Kidney glomerular epithelial cell (primary cell): ENCODE measurements around the gene AUTS2.

ENCODE experiments used
- DNase-seq: peaks from one replicate; lab custom pipeline; 2025; lab: John Stamatoyannopoulos, UW

The AUTS2 gene

DNA sequence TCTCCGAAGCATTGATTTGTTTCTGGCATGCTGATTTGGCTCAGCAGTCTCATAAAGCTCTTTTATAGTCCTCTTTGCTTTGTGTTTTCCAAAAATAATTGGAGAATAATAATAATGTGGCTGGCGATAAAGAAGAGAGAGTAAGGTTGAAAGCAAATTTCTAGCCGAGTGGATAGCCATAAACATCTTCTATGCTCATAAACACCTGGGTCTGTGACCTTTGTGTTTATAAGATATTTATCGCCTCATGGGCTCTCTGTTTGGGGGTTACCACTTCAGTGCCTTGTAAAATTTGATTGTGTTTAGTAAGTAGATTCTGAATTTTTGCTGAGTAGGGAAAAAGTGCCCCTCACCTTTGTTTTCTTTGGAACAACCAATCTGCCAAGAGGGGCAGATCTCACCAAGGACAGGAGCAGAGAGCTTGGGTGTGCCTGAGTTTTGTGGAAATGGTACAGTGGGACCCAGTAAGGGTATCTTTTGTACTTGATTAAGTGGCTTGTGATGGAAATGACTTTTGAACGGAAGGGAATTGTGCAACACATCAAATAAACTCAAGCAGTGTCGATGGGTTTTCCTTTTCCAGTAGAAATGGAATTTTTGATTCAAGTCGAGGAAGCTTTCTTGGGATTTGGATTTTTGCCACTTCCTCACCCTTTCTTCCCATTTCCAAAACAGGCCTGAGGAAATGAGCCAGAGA, 220.5 kb downstream of the AUTS2 start:
- DNase-seq = no peak

DNA sequence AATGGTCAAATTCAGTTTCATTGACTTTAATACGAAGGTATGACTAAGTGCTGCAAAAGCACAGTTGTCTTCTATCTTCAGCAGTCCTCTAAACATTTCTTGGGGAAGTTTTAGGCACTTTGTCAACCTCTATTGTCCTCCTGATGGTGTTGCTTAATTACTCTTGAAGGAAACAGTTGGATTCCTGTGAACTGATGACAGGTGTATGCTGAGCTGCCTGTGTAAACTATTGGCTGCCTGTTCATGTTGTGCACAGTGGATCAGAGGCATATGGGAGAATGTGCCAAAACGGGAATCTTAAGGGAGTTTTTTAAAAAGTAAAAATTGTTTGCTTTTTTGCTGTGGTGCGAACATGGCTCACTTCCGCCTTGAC, 221.0 kb downstream of the AUTS2 start:
- DNase-seq = no peak

DNA sequence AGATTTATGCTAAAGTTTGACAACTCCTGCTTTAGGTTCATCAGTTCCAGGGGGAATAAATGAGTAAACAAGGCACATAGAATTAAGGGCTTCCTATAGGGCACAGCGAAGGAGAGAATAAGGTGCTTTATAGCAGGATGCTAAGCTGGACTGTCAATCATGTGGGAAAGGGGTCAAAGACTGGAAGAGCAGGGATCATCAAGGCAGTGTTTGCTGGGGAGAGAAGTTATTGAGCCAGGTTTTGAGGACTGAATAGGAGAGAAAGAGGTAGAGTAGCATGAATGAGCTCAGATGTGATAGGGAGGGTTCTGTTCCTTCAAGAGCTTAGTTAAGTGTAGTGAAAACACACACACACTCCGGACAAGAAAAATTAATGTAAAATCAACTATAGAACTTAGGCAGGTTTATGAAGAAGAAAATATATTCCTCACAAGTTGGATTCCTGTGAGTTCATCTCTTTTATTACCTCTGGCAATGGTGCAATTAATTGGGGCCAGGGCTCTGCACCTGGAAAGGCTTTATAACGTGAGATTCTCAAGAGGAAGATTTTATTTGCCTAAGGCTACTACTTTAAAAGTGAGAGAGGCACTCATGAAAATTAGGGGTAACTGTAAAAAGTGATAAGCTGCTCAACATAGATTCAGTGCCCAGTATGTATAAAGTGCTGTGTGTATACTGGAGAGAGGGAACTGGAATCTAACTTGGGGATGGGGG, 222.4 kb downstream of the AUTS2 start:
- DNase-seq = no peak

DNA sequence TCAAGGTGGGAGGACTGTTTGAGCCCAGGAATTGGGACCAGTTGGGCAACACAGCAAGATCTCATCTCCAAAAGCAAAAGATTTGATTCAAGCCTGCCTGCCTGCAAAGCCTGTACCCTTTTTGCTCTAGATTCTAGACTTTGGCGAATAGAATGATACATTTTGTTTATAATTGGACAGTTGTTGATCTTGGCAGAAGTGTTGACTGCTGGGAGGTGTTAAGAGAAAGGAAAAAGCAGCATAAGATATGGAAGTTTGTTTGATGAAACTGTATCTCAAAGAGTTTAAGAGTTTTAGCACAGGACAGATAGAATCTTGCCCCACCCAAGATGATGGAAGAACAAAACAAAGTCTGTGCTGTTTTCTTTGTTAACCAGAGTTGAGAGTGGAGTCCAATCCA, 224.1 kb downstream of the AUTS2 start:
- no peak for DNase-seq

DNA sequence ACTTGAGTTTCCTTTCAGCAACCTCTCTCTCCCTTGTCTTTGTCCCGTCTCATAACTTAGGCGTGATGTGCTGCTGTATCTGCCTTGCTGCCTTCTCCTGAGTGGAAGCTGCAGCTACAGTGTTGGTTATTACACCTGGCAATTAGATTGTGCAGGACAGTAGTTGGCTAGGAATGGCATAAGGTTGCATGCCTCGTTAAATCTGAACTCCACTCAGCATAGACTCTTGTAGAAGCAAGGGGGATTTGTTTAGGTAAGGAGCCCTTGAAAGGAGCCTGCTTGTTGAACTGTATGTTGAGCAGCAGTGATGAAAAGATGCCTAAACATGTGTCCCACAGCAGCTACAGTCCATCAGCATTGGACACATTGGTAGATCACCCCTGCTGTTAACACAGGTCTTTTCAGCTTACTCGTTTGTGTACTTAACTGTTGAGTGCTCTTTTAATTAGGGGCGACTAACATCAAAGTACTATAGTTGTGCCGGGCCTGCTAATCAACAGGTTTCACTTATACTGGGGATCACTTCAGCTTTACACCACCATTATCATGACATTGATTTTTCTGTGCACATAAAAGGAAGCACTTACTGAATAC, 225.0 kb downstream of the AUTS2 start:
- DNase-seq = no peak

DNA sequence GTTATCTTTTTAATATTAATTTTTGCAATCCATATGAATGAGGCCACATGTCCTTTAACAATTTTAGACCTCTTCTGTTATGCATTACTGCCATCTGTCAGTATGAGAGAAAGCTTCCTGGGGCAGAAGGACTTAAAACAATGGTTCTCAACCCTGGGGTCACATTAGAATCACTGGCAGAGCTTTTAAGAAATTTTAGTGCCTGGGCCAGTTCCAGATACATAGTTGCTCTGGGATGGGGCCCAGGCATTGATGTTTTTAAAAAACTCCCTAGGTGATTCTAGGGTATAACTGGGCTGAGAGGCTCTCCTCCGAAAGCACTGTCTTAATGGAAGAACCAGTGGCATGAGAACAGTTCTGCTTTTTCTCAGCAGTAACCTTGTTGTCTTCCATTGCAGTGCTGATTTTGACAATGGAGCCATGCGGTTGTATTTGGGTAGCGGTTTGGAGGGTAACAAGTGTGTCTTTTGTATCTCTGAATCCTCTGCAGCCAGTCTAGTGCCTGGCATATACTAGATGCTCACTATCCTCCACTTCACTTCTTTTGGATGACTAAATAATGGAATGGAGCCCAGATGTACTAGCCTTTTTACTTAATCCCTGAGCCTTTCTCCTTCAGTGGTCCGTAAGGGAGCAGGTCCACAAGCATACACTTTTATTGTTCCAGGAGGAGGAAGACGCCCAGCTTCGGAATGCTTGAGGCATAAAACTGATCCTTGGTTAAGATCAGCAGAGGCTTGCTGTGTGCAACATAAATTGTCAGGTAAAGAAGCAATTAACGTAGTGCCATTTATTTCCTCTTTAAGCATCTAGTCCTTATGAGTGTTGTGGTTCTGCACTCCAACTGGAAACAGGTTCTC, 227.1 kb downstream of the AUTS2 start:
- no peak for DNase-seq

DNA sequence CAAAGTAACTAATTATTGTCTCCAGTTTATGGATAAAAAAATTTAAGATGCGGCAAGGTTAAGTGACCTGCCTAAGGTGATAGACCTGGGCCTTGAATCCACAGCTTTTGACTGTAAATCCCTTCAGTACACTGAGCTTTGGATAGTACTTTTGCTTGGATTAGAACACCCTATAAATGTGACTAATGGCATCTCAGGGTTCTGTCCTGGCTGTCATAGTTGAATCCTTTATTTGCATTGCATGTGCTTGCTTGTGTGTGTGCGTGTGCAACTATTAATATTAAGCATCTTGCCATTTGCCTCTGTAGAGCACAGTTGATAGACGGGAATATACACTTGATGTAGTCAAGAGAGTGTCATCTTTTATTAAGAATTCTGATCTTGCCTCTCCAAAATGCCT, 228.0 kb downstream of the AUTS2 start:
- DNase-seq = no peak

DNA sequence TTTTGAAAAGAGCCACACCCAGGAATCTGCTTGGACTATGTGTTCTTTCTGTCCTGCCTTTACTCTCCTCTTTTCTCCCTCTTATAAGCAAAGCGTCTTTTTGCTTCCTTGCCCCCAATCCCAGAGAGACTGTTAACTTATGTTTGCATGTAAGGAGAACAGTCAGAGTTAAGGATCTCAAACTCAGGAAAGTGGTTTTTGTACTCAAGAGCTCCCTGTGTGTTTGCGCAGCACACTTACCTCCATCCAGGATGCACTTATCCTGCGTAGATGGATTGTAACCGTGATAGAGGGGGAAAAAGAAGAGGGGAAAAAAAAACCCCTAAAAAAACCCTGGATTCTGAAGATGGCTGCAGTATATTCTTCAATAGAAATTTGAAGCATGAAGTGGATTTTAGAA, 228.9 kb downstream of the AUTS2 start:
- no peak for DNase-seq

DNA sequence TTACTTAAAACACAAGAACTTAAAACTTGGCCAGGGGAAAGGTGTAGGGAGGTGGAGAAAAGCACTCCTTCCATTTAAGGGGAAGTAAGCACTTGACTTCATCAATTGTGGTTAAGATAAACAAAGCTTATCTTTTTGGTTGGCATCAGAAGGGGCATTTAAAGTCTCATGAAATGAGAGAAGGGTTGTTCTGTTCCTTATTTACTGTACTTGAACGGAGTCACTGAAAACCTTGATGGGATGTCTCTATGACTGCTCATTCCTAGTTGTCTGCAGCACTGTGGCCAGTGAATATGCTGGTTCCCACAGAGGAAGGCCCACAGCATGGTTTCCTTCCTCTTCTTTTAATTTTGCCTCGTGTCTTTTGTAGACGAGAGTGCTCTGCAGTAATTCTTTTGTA, 229.3 kb downstream of the AUTS2 start:
- DNase-seq = no peak

DNA sequence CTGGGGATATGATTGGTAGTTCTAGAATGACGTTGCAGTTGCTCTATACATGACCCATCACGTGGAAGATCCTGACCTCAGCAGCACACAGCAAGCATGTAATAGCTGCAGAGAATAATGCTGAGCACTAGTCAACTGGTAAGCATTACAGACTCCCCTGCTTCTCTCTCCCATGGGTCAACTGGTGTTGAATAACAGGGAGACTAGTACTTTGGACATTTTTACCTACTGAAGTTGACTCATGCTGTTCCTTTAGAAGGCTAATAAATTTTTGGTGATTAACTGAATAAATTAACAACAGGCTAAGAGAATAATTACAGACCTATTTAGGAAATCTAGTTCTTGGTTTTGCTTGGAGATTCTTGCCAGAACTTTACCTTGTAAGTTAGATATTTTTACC, 234.1 kb downstream of the AUTS2 start:
- DNase-seq = no peak

DNA sequence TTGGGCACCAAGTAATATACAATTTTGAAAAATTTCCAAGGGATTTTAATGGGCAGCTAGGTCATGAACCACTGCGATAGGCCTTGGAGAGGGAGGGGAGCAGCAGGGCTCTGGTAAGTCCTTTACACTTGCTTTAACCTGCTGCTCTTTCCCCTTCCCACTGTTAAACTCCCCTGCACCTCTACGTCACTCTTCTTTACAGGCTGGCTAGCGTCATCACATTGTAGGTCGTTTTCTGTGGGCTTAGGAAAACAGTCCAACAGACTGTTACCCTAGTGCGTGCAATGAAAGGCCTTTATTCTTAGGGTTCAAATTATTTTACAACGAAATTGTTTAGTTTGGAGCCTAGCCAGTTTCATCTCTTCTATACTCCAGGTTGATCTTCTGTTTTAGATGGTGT, 235.7 kb downstream of the AUTS2 start:
- DNase-seq = no peak

DNA sequence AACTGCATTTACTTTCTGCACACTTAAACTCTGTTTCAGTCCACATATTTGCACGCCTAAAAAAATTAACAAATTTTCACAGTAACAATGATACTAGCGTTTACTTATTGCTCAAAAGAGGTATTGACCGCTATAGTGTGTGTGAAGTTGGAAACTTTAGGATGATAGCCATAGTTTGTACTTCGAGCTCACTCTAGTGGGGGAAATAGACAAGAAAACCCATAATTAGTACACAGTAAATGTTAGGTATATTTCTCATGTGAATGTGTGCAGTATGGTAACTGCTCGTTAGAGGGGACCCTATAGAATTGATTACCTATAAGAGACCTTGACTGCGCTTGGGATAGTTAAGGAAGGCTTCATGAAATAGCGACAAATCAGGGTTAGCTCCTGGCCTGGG, 238.4 kb downstream of the AUTS2 start:
- DNase-seq = no peak

DNA sequence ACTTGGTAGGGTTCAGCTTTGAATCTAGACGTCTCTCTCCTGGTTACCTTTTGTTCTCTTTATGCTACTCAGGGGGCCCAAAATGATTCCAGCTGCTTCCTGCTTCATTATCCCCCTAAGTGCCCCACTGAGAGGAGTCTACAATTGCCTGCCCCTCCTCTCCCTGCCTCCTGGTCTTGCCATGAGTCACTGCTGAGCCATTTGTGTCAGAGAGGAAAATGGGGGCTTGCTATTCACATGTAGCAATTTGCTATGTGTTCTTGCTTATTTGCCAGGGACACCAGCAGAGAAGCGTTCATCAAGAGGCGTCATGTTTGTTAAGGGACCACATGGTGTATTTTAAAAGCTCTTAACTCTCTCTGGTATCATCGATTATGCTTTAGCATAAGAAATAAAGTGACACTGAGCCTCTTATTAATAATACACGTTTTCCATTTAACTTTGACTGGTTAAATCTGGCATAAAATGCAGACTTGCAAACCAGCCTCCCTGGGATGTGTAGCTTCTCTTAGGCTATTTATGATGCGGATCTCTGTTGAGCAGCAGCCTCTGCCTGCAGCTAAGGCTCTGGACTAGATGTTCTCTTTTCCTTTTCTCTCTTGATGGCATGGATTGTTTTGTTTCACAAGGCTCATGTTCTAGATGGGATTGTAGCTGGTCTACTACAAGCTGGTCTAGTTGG, 239.3 kb downstream of the AUTS2 start:
- no peak for DNase-seq

DNA sequence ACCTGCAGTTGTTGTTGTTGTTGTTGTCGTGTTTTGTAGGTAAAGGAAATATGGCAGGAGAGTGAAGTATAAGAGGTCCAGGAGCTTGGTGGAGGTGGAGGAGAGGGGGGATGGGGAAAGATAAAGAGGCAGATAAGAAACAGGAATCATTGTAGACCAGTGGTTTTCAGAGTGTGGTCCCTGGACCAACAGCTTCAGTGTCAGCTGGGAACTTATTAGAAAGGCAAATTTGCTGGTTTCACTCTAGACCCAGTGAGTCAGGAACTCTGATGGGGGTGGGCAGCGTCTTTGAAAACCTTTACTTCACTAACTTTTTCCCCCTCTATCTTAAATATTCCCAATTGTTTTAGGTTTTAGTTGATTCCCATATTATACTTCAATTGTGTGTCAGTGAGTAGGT, 241.5 kb downstream of the AUTS2 start:
- DNase-seq = no peak

DNA sequence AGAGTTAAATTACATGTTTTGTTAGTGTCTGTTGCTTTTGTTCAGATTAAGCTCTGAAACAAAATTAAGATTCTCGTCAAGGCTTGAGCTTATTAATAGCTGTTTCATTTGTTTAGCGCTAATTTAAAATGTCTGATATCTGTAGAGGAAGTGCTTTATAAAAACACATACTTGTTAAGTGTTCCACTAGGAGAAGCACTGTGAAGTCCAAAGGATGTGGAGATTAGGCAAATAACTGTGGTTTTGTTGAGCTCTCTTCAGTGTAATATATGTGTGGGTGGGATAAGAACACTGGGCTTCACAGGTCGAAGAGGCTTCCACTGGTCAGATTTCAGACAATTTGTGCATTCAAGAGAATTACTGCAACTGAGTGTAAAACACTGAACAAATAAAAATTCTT, 242.0 kb downstream of the AUTS2 start:
- peak; percentile 4 for DNase-seq

DNA sequence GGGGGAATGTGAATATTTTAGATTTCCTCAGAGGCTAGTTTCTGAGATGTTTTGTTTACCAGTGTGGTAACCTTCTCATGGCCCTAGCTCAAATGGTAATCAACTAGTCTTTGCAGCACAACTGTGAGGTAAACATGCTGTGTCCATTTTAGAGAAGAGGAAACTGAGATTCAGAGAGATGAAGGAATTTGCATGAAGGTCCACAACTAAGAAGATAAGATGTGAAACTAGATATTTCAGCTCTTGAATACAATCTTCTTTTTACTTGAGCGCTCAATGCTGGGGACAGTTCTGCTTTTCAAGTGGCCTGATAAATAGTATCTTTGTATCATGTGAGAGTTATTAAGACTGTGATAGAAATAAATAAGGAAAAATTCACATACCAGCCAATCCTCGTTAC, 245.4 kb downstream of the AUTS2 start:
- DNase-seq = no peak

DNA sequence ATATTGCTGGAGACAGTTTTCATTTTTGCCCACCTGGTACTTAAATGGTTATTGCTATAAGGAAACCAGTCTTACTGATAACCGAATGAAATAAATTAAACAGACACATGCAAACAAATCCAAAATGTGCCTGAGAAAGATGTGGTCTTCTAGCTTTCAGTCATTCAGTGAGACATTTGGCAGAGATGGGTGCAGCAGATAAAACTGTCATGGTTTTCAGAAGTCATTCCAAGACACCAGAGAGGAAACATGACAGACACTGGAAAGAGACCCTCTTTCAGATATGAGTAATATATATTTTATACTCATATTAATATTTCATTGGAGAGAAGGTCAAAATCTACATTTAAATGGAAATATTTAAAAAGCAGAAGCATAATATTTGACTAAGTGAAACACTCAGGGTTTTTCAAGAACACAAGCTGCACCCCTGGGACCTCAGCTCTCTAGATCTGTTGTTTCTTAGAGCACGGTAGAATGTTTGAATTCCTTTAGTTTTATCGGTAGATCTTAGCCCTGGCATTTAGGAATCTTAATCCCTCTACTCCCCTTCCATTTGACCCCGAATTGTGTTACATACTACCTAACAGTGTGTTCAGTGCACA, 246.1 kb downstream of the AUTS2 start:
- no peak for DNase-seq

DNA sequence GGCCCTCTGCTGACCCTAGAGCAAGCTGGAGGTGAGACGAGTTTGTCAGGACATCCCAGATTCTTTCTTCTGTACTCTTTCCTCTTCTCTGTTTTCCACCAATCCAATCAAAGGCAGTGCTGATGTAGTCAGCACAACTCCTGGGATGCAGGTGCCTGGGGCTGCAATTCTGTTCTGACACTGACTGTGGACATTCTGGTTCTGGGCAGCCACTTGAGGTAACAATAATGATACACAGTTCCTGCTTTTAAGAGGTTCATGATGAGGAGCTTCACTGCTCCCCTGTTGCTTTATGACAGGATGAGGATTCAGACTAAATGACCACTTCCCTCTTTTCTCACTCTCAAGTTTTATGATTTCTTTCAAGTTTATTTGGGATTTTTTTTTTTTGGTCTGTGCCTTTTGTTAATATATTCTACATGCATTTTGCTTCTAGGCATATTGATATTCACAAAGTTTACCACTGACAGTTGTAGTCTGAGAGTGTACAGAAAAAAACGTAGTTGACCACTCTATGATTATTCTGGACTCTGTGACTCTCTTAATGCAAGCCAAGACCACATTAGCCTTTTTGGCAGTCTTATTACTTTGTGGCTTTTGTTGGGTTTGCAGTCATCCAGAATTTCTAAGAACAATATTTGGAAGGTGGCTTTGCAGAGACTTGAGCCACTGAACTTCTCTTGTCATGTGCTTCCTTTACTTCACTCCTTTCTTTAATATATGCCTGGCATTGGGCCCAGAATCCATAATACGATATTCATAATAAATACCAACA, 247.6 kb downstream of the AUTS2 start:
- no peak for DNase-seq

DNA sequence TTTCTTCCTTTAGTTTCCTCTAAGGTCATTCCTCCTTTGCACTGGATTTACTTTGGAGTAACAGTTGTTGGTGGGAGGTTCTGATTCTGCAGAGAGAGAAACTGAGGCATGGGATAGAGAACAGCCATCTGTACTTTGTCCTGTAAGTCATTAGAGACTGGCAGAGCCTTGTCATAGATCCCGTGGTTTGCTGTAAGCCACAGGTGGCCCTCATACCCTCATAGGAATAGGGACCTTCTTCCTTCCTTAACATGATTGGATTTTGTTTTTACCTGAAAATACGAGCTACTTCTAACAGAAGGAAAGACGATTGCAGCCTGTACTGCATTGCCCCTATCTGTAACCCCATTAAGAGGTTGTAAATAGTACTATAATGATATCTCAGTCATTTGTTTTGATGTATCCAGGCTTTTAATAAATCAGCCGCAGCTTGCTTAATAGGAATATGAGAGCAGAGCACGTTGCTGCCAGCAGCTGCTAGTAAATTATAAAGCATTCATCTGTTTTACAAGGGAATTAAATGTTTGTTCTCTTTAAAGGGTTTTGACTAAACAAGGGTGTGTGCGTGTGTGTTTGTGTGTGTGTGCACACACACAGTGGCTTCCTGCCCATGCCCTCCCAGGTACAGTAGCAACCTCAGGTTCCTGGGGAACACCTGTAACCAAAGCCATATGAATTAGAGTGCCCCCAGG, 249.8 kb downstream of the AUTS2 start:
- no peak for DNase-seq

DNA sequence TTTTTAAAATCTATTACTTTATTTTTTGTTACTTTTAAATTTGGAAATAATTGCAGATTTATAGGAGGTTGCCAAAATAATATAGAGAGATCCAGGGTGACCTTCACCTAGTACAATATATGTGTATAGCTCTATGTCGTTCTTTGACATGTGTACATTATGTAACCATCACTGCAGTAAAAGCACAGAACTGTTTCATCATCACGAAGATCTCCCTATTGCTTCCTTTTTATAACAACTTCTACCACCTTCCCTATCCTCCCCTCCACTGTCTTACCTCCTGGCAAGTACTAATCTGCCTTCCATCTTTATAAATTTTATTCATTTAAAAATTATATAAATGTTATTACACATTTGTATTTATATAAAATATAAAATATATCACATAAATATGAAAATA, 251.0 kb downstream of the AUTS2 start:
- DNase-seq = no peak
